ENCODE results near the gene BOD1.
A peak's percentile ranks its signal among the peaks of the same experiment; 100 is the strongest.

BOD1 gene

GRCh38 chr5:173582216-173583111 lies 34.0 kb downstream of the BOD1 start:
- intact Hi-C loops (cut with DNase I): no loop called here
- DNase-seq: peak in 1 of 10 donors; percentile 21

- DNase-seq: peak in 5 of 10 donors; percentile 29 to 92 (median 52)
- intact Hi-C loops (cut with DNase I): no loop called here
Observed at GRCh38 chr5:173581408-173582215, 34.8 kb downstream of the BOD1 start.

DNA sequence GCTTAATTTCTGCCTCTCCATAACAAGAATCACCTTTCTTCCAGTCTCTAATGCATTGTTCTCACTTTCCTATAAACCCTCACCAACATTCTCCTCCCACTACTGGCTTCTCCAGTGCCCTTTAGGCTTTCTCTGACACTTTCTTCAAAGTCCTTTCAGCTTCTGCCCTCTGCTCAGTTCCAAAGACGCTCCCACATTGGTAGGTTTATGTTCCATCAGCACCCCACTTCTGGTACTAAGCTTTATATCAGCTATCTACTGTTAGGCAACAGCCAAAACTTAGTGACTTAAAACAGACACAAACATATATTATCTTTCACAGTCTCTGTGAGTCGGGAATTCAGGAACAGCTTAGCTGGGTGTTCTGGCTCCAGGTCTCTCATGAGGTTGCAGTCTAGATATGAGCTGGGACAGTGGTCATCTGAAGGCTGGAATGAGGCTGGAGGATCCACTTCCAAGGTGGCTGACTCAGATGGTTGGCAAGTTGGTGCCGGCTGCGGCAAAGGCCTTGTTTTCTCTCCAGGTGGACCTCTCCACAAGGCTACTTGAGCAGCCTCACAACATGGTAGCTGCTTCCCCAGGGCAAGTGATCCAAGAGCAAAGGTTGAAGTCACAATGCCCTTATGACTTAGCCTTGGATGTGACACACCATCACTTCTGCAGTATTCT lies 37.4 kb downstream of the BOD1 start:
- no peak for DNase-seq
- intact Hi-C loops (cut with DNase I): no loop called here

DNA sequence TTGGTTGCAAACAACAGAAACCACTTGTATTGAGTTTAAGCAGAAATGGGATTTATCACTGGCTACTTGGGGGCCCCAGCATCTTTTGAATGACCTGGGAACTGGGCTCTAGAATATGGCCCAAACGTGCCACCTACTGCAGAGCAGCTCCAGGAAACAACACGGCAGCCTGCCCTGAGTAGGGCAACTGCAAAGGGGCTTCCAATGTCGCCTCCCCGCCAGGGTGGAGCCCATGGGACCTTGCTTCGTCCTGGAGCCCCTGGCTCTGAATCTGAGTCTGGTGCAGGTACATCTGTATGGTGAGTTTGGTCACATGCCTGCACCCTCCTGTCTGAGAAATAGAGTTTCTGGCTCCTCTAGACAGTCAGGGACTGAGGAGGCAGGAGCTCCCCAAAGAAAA lies 38.6 kb downstream of the BOD1 start:
- peak in 1 of 10 donors; percentile 31 for DNase-seq
- intact Hi-C loops (cut with DNase I): no loop called here

DNA sequence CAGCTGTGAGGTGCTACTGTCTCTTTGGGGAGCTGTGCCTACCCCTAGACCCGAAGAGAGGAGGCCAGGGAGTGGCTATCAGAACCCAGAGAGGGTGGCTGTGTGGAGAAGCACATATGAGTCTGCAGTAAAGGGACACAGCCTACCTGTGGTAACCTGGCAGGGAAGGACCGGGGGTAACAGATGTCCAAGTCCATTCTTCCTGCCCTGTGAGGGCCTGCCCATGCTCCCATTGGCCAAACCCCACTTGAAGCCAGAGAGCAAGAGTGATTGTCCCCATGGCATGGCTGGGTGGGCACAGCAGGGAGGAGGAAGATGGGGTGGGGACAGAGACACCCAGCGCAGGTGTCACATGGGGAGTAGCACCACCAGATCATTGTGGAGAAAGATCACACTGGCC lies 39.3 kb downstream of the BOD1 start:
- intact Hi-C loops (cut with DNase I): no loop called here
- no peak for DNase-seq

- intact Hi-C loops (cut with DNase I): no loop called here
- DNase-seq: peak in 1 of 10 donors; percentile 4
Observed at GRCh38 chr5:173575985-173576384, 40.5 kb downstream of the BOD1 start.

- DNase-seq: peak in 1 of 10 donors; percentile 71
- intact Hi-C loops (cut with DNase I): no loop called here
Observed at GRCh38 chr5:173574983-173575382, 41.5 kb downstream of the BOD1 start.

DNA sequence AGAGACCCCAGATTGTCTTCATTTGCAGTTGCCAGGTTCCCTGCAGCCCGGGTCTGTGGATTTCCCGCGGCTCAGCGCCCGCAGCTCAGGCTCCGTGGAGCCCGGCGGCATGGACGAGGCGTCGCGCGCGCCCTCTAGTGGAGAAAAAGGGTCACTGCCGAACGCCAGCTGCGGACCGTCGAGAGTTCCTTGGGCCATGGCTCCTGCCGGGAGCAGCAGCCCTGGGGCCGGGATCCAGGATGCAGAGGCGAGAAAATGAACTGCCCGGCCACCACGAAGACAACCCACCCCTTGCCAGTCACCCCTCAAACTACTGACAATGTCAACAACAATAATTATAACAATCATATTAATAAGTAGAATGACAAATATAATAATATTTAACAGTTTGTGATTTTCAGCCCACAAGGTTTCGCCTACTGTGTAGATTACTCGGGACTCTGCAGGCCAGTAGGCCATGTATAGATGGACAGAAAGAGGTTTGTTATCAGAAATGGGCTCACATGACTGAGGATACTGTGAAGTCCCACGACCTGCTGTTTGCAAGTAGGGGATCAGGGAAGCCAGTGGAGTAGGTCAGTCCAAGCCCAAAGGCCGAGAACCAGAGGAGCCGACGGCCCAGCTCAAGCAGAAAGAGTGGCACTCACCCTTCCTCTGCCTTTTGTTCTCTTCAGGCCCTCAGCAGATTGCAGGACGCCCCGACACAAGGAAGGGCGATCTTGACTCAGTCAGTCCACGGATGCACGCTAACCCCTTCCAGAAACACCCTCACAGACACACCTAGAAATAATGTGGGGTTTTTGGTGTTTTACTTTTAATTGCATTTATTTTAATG lies 43.1 kb downstream of the BOD1 start:
- DNase-seq: peak; percentile 61 to 97 (median 86)

DNA sequence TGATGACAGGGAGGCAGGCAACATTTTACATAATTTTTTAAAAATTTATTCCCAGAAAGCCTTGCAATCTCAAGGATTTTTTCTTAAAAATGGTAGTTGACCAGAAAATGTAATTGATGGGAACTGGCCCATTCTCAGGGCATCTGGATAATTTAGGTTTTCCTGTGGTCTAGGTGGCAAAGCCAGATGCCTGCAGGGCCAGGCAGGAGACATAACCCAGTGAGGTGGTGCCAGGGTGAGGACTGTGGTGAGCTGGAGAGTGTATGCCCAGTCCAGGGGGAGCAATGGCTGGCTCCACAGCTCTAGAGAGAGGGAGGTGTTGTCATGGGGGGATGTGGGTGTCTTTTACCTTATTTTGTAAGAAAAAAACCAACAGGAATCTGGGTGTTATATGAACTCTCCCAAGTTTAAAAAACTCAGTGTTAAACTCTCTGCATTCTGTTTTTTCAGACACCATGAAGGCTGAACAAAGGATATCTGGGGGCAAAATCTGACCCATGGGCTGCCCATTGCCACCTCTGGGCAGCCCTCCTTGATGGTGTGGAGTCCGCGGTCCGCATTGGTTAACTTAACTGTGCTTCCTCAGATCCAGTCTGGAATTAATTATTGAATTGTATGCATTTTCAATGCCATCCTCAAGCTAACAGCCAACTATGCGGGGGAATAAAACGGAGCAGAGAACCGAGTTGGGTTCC lies 43.9 kb downstream of the BOD1 start:
- DNase-seq: peak in 1 of 10 donors; percentile 75
- intact Hi-C loops (cut with DNase I): loop anchor here (2.0 kb wide), 1 partner anchor 278 kb away; no protein-coding TSS in a partner anchor

More for the DNA sequence above, 43.1 kb downstream of the BOD1 start:
- intact Hi-C loops (cut with DNase I): loop anchor here (2.0 kb wide), 1 partner anchor 279 kb away; no protein-coding TSS in a partner anchor

- intact Hi-C loops (cut with DNase I): no loop called here
- peak in 1 of 10 donors; percentile 70 for DNase-seq
Observed at GRCh38 chr5:173570321-173571090, 45.9 kb downstream of the BOD1 start.

DNA sequence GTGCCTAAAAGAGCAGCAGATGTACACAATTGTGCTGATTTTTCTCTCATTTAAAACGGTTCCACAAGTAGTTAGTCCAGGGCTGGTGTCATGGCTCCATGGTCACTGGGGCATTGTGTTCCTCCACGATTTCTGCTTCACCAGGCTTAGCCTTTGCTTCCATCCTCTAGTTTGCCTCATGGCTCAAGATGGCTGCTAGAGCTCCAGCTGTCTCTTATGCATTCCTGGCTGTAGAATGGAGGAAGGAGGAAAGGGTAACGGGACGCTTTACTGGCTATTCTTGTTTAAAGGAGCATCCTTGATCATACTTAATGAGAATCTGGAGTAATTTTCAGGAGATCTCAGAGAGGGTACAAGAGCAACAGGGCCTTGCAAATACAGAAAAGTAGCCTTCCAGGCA lies 47.7 kb downstream of the BOD1 start:
- intact Hi-C loops (cut with DNase I): no loop called here

GRCh38 chr5:173568128-173568527 lies 48.3 kb downstream of the BOD1 start:
- DNase-seq: no peak
- intact Hi-C loops (cut with DNase I): no loop called here

More for the DNA sequence above, 47.7 kb downstream of the BOD1 start:
- DNase-seq: peak in 1 of 10 donors; percentile 2

DNA sequence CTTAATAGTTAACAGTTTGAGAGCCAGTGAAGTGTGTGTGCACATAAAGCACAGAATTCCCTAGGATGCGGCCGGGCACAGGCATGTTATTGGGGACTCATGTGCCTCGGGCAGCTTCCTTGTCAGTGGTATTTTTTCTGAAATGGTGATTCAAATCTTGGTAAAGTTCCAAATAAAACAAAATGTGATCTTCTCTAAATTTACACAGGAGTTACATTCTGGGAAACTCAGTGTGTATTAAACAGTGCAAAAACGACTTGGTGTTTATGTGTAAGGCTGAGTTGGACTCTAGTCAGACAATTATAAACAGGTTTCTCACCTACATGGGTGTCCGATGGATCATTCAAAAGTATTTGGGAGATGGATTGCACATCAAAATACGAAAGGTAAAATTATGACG lies 48.9 kb downstream of the BOD1 start:
- intact Hi-C loops (cut with DNase I): no loop called here
- DNase-seq: peak in 1 of 10 donors; percentile 16

GRCh38 chr5:173565491-173566072 lies 50.9 kb downstream of the BOD1 start:
- peak in 1 of 10 donors; percentile 27 for DNase-seq
- intact Hi-C loops (cut with DNase I): no loop called here

GRCh38 chr5:173564106-173564505 lies 52.3 kb downstream of the BOD1 start:
- intact Hi-C loops (cut with DNase I): no loop called here
- peak in 1 of 10 donors; percentile 29 for DNase-seq

GRCh38 chr5:173563246-173563645 lies 53.2 kb downstream of the BOD1 start:
- intact Hi-C loops (cut with DNase I): no loop called here

DNA sequence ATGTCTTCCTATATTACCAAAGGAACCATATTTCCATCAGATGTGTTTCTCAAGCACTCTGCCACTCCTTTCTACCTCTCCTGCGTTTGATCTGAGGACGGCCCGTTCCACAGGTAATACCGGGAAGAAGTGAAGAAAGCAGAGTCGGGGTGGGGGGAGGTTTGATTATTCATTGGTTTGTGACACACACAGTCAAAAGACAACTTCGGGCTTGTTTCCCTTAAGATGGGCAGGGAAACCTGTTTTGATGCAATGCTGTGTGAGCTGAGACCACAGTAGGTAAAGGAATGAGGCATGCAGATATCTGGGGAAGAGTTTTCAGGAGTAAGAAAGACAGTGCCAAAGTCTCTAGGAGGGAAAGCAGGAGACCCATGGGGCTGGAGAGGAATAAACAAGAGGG lies 54.0 kb downstream of the BOD1 start:
- DNase-seq: peak in 1 of 10 donors; percentile 1

More at GRCh38 chr5:173563246-173563645, 53.2 kb downstream of the BOD1 start:
- DNase-seq: peak in 1 of 10 donors; percentile 1

More for the DNA sequence above, 54.0 kb downstream of the BOD1 start:
- intact Hi-C loops (cut with DNase I): no loop called here

Data from posterior cingulate gyrus (tissue), 11 donors.